Testis (tissue), 2 donors: ENCODE data around the gene RPUSD4.

Source experiments
- POLR2A ChIP-seq: fragments of 450-650 bp; IDR thresholded peaks from one replicate; pipeline ENCODE4 v1.6.1; 2017; ENCODE audit warnings: antibody characterized with exemption, mild to moderate bottlenecking, moderate library complexity
- TF ChIP-seq, protein P1 (sequence below), 3 experiments: fragments of 450-650 bp in 2 of 3; fragments of 200-600 bp in 1 of 3; sonication (generic) in 1 of 3; IDR thresholded peaks; one replicate each; pipeline ENCODE4 v1.5.1; 2016 to 2019; ENCODE audit warnings: antibody characterized with exemption in 3 of 3, mild to moderate bottlenecking in 2 of 3, moderate library complexity in 1 of 3

DNA sequence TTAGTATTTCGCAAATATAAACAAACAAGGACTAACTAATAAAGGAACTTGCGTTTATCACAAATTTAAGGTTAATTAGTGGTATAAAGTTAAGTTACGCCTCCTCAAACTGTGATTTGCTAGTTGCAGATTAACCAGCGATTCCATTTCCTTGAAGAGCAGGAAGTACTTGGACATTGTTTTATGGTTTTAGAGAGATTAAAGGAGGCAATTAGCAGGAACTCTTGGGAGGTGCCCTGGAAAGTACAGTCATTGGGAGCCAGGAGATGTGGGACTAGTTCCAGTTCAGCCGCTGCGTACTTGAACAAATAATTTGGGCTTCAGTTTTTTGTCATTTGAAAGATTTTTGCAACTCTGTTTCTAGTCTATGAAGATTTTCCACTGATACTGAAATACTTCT, 3.4 kb upstream of the RPUSD4 start:
- TF ChIP-seq, protein P1, sequence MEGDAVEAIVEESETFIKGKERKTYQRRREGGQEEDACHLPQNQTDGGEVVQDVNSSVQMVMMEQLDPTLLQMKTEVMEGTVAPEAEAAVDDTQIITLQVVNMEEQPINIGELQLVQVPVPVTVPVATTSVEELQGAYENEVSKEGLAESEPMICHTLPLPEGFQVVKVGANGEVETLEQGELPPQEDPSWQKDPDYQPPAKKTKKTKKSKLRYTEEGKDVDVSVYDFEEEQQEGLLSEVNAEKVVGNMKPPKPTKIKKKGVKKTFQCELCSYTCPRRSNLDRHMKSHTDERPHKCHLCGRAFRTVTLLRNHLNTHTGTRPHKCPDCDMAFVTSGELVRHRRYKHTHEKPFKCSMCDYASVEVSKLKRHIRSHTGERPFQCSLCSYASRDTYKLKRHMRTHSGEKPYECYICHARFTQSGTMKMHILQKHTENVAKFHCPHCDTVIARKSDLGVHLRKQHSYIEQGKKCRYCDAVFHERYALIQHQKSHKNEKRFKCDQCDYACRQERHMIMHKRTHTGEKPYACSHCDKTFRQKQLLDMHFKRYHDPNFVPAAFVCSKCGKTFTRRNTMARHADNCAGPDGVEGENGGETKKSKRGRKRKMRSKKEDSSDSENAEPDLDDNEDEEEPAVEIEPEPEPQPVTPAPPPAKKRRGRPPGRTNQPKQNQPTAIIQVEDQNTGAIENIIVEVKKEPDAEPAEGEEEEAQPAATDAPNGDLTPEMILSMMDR (IDR thresholded peaks at IDR 0.05) = no peak
- TF ChIP-seq POLR2A = no peak
